Right atrium auricular region (tissue), 2 donors: Measurements from ENCODE around the gene GRK5. TPM values are rescaled to one million over a fixed set of nuclear protein-coding genes. Genes with fewer than 3 reads are reported as not detected.

Experiments
- DNase-seq: peaks from one replicate; pipeline ENCODE4 v3.0.0-alpha.2; 2019; ENCODE audit warnings: low spot score
- H3K27ac ChIP-seq, 2 donors: fragments of 200-600 bp; sonication (generic); 1 replicate in 1 of 2; 2 replicates in 1 of 2; pipeline ENCODE4 v1.5.1; 2016 to 2019
- H3K27me3 ChIP-seq, 2 donors: fragments of 200-600 bp; sonication (generic); one replicate each; pipeline versions ENCODE4 v1.5.1 to v1.6.0; 2017 to 2019
- H3K36me3 ChIP-seq: fragments of 200-600 bp; sonication (generic); one replicate; pipeline ENCODE4 v1.5.1; 2016
- H3K4me1 ChIP-seq, 2 donors: fragments of 200-600 bp; sonication (generic); one replicate each; pipeline versions ENCODE4 v1.5.1 to v1.6.0; 2017 to 2019
- H3K4me3 ChIP-seq, 2 donors: fragments of 200-600 bp; sonication (generic); 1 replicate in 1 of 2; 2 replicates in 1 of 2; pipeline ENCODE4 v1.5.1; 2017 to 2019; ENCODE audit warnings: mild to moderate bottlenecking in 1 of 2, moderate library complexity in 1 of 2
- H3K9me3 ChIP-seq, 2 donors: fragments of 200-600 bp; sonication (generic); one replicate each; pipeline ENCODE4 v1.5.1; 2019
- total RNA-seq, 2 donors: library from RNA; depleted of rRNA; stranded (reverse); fragments of >200 nt; gene quantifications; one replicate each; pipeline ENCODE4 v1.1.0, GENCODE V29; 2016
- TF ChIP-seq, protein P1 (sequence below), 2 donors: fragments of 200-600 bp; sonication (generic); IDR thresholded peaks; one replicate each; pipeline ENCODE4 v1.5.1; 2019; ENCODE audit warnings: antibody characterized with exemption in 2 of 2

Gene GRK5
- total RNA-seq, 2 donors from 2014 or later, result 19.2 to 53.8 TPM

DNA sequence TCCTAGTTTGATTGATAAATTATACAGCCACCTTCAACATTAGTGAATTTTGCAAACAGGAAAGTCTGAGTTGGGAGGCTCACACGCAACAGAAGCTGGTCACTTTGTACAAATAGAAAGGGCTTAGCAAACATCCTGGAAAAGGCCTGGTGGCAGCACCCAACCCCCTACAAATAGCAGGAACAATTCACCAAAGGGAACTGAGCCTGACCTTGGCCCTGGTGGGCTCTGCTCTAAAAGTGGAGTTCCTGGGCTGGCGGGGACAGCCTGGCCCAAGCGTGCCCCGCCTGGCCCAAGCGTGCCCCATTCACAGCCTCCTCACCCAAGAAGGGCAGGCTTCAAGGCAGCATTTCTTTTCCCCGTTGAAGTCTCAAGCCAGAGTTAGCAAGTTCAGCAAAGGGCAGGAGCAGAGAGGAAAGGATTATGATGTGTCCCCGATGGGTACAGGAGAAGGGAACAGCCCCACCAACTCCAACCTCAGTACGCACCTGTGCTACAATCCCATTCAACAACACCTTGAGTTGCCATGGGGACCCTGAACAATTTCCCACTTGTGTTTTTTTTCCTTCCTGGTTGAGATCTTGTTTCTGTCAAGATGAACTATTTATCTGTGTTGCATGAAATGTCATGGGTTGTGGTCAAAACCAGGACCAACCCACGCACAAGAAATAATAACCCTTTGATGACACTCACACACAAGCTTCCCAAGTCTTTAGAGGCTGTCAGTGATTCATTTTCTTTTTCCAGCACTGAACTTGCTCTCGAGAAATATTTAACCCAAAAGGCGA, 291.7 kb downstream of the GRK5 start:
- H3K27ac ChIP-seq, result no peak overlapping the region
- no peaks in the 10 kb centered on the region for H3K27me3 ChIP-seq
- peaks cover 5% of the 10 kb centered on the region for H3K36me3 ChIP-seq
- TF ChIP-seq, protein P1, sequence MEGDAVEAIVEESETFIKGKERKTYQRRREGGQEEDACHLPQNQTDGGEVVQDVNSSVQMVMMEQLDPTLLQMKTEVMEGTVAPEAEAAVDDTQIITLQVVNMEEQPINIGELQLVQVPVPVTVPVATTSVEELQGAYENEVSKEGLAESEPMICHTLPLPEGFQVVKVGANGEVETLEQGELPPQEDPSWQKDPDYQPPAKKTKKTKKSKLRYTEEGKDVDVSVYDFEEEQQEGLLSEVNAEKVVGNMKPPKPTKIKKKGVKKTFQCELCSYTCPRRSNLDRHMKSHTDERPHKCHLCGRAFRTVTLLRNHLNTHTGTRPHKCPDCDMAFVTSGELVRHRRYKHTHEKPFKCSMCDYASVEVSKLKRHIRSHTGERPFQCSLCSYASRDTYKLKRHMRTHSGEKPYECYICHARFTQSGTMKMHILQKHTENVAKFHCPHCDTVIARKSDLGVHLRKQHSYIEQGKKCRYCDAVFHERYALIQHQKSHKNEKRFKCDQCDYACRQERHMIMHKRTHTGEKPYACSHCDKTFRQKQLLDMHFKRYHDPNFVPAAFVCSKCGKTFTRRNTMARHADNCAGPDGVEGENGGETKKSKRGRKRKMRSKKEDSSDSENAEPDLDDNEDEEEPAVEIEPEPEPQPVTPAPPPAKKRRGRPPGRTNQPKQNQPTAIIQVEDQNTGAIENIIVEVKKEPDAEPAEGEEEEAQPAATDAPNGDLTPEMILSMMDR (IDR thresholded peaks at IDR 0.05), result no peak
- H3K4me3 ChIP-seq, result no peak overlapping the region
- H3K9me3 ChIP-seq, result no peaks in the 10 kb centered on the region
- H3K4me1 ChIP-seq, result no peaks in the 10 kb centered on the region
- no peak for DNase-seq

DNA sequence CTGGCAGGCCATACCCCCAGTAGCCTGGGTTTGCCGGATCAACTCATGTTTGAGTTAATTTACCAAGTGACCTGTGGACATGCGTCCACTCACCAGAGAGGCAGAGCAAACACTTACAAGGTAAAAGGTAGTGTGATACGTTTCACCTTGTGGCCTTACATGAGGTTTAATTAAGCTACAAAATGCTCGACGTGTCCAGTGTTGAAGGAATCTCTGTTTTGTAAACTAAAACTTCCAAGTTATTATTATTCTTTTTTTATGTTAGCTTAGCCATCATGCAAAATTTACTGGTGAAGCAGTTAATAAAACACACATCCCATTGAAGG, 292.3 kb downstream of the GRK5 start:
- H3K27ac ChIP-seq, result no peak overlapping the region
- no peaks in the 10 kb centered on the region for H3K27me3 ChIP-seq
- H3K4me1 ChIP-seq, result no peaks in the 10 kb centered on the region
- H3K4me3 ChIP-seq, result no peak overlapping the region
- TF ChIP-seq, protein P1 (IDR thresholded peaks at IDR 0.05), result no peak
- H3K36me3 ChIP-seq, result peaks cover 5% of the 10 kb centered on the region
- H3K9me3 ChIP-seq, result no peaks in the 10 kb centered on the region
- no peak for DNase-seq

DNA sequence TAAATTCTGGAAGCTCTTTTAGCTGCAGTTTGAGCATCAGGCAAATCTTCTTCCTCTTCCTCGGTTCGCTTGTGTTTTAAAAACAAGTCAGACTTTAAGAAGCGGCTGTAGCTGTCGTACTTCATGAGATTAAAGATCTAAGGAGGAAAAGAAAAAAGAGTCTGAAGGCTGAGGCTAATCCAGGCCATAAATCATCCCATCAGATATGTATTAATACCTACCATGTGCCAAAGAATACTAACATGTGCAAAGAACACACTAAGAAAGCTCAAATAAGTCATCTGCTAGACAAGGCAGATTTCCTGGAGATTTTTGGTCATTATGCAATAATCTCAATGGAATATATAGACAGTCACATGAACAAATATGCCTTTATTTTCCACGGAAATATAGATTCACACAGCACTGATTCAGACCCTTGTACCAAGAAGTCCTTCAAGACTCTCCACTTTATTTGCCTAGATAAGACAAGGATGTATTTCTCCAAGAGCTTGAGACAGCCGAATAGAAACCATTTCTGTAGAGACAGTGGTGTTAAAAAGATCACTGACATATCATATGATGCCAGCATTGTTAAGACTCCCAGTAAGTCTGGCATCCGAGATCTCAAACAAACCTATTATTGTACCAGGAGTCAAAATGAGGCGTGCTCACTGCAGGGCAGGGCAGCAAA, 292.9 kb downstream of the GRK5 start:
- TF ChIP-seq, protein P1 (IDR thresholded peaks at IDR 0.05), result no peak
- H3K36me3 ChIP-seq, result peaks cover 5% of the 10 kb centered on the region
- no peaks in the 10 kb centered on the region for H3K9me3 ChIP-seq
- H3K27ac ChIP-seq, result no peak overlapping the region
- H3K4me3 ChIP-seq, result no peak overlapping the region
- DNase-seq, result no peak
- H3K4me1 ChIP-seq, result no peaks in the 10 kb centered on the region
- no peaks in the 10 kb centered on the region for H3K27me3 ChIP-seq

DNA sequence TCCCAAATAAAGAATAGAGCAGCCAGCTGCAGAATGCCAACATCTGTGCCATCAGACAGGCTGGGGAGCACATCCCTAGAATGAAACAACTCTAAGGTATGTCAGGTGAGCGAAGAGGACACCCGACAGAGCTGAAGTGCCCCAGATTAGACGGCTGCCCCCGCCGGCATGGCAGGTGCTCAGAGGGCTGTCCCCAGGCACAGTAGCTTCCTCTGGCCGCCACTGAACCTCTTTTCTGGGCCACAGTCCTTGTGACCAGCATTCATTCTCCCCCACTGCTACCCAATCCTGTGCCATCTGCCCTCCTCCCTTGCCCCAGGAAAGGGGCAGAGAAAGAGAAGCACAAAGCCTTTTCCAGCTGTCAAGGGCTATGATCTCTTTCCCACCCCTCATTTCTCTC, 293.4 kb downstream of the GRK5 start:
- Histone ChIP-seq H3K36me3 (peaks cover 5% of the 10 kb centered on the region), H3K4me1 (no peaks in the 10 kb centered on the region), H3K4me3 (no peak overlapping the region), H3K9me3 (no peaks in the 10 kb centered on the region), H3K27me3 (no peaks in the 10 kb centered on the region), H3K27ac (no peak overlapping the region)
- DNase-seq, result no peak
- TF ChIP-seq, protein P1 (IDR thresholded peaks at IDR 0.05), result no peak

DNA sequence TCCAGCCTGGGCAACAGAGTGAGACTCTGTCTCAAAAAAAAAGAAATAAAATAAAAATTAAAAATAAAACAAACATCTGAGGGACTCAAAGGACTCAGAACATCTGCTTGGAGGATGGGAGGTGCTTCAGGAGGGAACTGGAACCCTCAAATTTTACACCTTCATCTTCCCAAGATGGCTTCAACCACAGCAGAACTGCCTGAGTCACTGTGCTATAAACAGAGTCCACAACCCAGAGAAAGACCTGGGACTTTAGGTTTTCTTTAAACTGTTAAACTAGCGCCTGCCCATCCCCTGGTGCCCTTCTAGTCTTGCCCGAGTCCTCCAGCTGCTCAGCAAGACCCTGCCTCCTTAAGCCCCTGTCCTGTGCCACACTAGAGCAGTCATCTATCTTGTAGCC, 294.3 kb downstream of the GRK5 start:
- H3K27me3 ChIP-seq, result no peaks in the 10 kb centered on the region
- no peaks in the 10 kb centered on the region for H3K9me3 ChIP-seq
- H3K36me3 ChIP-seq, result peaks cover 5% of the 10 kb centered on the region
- H3K4me1 ChIP-seq, result no peaks in the 10 kb centered on the region
- TF ChIP-seq, protein P1 (IDR thresholded peaks at IDR 0.05), result no peak
- H3K27ac ChIP-seq, result no peak overlapping the region
- no peak for DNase-seq
- H3K4me3 ChIP-seq, result no peak overlapping the region
